ENCODE measurements around the gene PAX9.

The PAX9 gene

DNA sequence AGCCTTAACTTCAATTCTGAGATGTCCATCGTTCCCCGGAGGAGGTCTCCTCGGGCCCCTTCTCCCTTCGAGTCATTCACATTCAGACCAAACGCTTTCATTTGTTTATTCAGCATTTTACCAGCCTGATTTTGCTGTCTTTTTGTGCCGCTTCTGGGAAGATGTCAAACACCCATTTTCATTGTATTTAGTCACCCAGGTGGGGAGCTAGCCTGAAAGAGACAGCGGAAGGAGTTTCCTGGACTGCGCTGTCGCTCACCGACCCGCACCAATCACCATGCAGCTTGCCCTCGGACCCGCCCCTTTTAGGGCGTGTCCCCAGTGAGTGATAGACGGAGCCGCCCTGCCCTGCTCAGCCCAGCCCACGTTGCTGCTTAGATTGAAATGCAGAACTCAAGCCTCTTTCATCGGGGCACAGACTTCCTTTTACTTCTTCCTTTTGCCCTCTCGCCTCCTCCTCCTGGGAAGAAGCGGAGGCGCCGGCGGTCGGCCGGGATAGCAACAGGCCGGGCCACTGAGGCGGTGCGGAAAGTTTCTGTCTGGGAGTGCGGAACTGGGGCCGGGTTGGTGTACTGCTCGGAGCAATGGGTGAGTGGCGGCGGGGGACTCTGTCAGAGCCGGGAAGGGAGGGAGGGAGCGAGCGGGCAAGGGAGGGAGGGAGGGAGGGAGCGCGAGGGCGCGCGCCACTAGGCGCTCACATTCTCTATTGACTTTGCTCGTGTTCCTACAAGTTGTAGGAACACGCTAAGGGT is at the start of gene PAX9:
PAX9 (plus strand) TSS at position 355 of the 752 bp plus-strand sequence; CDS start at position 585, 230 bp downstream.
- Histone ChIP-seq H3K4me1 (ENCODE audit: control insufficient read depth in 1 of 2, insufficient read depth in 1 of 2, low read depth in 1 of 2, low read length in 1 of 2) (no peaks in the 10 kb centered on the region), H3K36me3 (no peaks in the 10 kb centered on the region), H3K27ac (no peak within 1 kb of the TSS), H3K9me3 (no peaks in the 10 kb centered on the region), H3K4me3 (ENCODE audit: low read depth in 1 of 2, low read length in 1 of 2) (no peak within 1 kb of the TSS), H3K27me3 (peaks cover 100% of the 10 kb centered on the region)
- TF ChIP-seq, protein P1, sequence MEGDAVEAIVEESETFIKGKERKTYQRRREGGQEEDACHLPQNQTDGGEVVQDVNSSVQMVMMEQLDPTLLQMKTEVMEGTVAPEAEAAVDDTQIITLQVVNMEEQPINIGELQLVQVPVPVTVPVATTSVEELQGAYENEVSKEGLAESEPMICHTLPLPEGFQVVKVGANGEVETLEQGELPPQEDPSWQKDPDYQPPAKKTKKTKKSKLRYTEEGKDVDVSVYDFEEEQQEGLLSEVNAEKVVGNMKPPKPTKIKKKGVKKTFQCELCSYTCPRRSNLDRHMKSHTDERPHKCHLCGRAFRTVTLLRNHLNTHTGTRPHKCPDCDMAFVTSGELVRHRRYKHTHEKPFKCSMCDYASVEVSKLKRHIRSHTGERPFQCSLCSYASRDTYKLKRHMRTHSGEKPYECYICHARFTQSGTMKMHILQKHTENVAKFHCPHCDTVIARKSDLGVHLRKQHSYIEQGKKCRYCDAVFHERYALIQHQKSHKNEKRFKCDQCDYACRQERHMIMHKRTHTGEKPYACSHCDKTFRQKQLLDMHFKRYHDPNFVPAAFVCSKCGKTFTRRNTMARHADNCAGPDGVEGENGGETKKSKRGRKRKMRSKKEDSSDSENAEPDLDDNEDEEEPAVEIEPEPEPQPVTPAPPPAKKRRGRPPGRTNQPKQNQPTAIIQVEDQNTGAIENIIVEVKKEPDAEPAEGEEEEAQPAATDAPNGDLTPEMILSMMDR (IDR thresholded peaks at IDR 0.05), result no peak

DNA sequence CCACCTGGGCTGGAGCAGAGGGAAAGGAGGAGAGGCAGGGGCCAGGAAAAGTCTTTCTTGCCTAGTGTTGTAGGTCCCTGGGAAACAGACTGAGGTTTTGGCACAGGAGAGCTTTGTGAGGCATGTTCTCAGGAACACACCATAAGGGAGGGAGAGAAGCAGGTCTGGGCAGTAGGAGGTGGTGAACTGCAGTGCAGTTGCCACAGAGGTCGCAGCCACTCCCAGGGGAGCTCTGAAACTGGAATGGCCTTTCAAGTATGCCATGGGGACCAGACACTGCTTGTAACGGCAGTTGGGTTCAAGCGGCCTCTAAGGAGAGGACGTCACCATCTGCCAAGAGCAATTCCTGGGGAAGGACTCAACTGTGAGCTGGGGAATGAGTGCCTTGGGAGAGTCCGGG is 43.8 kb upstream of the PAX9 start:
- TF ChIP-seq, protein P1 (IDR thresholded peaks at IDR 0.05), result no peak
- Histone ChIP-seq H3K36me3 (no peaks in the 10 kb centered on the region), H3K27me3 (peaks cover 4% of the 10 kb centered on the region), H3K4me3 (ENCODE audit: low read depth in 1 of 2, low read length in 1 of 2) (no peak overlapping the region), H3K9me3 (no peaks in the 10 kb centered on the region), H3K4me1 (ENCODE audit: control insufficient read depth in 1 of 2, insufficient read depth in 1 of 2, low read depth in 1 of 2, low read length in 1 of 2) (no peaks in the 10 kb centered on the region), H3K27ac (no peak overlapping the region)

DNA sequence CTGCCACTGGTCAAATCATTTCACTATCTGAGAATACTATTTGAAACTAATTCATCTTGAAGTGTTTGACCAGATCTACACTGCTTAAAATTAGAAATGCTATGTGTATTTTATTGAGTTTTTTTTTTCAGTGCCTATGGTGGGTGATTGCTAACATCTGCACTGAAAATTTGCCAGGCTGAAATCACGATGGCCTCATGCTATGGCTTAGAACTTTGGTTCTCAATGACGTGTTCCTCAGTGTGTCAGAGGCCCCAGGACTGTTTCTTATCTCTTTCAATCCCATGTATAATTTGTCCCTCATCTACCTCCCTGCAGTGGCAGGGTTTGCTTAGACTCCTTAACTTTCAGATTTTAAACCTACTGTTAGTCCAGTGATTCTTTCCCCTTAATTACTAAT is 43.0 kb upstream of the PAX9 start:
- no peaks in the 10 kb centered on the region for H3K9me3 ChIP-seq
- TF ChIP-seq, protein P1 (IDR thresholded peaks at IDR 0.05), result no peak
- H3K4me3 ChIP-seq (ENCODE audit: low read depth in 1 of 2, low read length in 1 of 2), result no peak overlapping the region
- H3K27me3 ChIP-seq, result peaks cover 4% of the 10 kb centered on the region
- no peaks in the 10 kb centered on the region for H3K4me1 ChIP-seq (ENCODE audit: control insufficient read depth in 1 of 2, insufficient read depth in 1 of 2, low read depth in 1 of 2, low read length in 1 of 2)
- H3K36me3 ChIP-seq, result no peaks in the 10 kb centered on the region
- no peak overlapping the region for H3K27ac ChIP-seq

DNA sequence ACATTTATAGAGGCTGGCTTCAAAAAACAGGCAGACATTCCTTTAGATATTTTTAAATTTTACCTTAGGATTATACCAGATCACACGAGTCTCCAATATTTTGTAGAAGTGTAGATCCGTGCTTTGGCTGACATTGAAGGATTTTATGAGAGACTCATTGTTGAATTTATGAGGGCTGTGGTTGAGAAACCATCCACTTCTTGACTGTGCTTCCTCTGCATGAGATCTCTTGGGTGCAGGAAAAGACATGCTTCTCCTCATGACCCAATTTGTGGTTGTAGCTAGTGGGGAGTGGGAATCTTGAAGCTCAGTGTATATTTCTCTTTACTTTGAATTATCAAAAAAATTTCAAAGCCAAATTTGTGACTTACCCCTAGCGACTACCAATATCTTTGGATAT is 42.5 kb upstream of the PAX9 start:
- Histone ChIP-seq H3K27me3 (peaks cover 4% of the 10 kb centered on the region), H3K27ac (no peak overlapping the region), H3K36me3 (no peaks in the 10 kb centered on the region), H3K4me3 (ENCODE audit: low read depth in 1 of 2, low read length in 1 of 2) (no peak overlapping the region), H3K9me3 (no peaks in the 10 kb centered on the region), H3K4me1 (ENCODE audit: control insufficient read depth in 1 of 2, insufficient read depth in 1 of 2, low read depth in 1 of 2, low read length in 1 of 2) (no peaks in the 10 kb centered on the region)
- TF ChIP-seq, protein P1 (IDR thresholded peaks at IDR 0.05), result no peak

DNA sequence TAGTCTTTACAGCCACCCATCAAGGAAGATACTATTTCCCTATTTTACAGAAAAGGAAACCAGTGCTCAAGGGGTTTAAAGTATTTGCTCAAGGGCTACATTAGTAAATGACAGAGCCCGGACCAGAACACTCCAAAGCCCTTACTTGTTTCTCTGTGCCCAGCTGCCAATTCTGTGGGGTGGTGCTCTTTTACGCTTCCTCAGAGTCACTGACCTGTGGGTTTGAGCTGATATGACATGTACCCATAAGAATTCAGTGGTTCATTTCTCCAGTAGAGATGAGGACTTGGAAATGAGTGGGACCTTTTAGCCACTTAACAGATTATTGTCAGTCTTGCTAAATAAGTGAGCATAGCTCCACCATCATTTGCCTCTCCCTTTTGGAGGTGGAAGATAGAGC is 41.8 kb upstream of the PAX9 start:
- H3K27ac ChIP-seq, result no peak overlapping the region
- H3K27me3 ChIP-seq, result peaks cover 4% of the 10 kb centered on the region
- no peaks in the 10 kb centered on the region for H3K9me3 ChIP-seq
- TF ChIP-seq, protein P1 (IDR thresholded peaks at IDR 0.05), result no peak
- H3K36me3 ChIP-seq, result no peaks in the 10 kb centered on the region
- H3K4me3 ChIP-seq (ENCODE audit: low read depth in 1 of 2, low read length in 1 of 2), result no peak overlapping the region
- no peaks in the 10 kb centered on the region for H3K4me1 ChIP-seq (ENCODE audit: control insufficient read depth in 1 of 2, insufficient read depth in 1 of 2, low read depth in 1 of 2, low read length in 1 of 2)

Measured in neutrophil (primary cell).